ENCODE results near the gene HOXC4.
A peak's percentile ranks its signal among the peaks of the same experiment; 100 is the strongest.

Gene HOXC4

DNA sequence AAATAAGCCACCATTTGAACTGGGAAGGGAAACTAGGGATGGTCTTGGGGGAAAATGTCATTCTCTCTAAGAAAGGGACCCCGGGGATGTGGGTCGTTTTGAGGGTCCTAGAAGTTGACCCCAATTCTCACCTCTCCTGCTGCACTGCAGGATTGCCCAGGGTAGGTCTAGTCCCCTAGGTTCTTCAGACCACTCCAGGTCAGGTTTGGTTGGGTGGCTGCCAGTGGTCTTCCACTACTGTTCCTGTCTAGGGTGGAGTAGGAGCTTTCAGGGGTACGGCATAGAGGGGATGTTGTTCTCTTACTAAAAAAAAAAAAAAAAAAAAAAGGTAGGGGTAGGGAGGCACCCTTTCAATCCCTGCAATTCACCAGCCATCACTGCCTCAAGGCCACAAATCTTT is 37.6 kb upstream of the HOXC4 start:
- no peak for DNase-seq

GRCh38 chr12:54016478-54016964 is 37.1 kb upstream of the HOXC4 start:
- DNase-seq: no peak

DNA sequence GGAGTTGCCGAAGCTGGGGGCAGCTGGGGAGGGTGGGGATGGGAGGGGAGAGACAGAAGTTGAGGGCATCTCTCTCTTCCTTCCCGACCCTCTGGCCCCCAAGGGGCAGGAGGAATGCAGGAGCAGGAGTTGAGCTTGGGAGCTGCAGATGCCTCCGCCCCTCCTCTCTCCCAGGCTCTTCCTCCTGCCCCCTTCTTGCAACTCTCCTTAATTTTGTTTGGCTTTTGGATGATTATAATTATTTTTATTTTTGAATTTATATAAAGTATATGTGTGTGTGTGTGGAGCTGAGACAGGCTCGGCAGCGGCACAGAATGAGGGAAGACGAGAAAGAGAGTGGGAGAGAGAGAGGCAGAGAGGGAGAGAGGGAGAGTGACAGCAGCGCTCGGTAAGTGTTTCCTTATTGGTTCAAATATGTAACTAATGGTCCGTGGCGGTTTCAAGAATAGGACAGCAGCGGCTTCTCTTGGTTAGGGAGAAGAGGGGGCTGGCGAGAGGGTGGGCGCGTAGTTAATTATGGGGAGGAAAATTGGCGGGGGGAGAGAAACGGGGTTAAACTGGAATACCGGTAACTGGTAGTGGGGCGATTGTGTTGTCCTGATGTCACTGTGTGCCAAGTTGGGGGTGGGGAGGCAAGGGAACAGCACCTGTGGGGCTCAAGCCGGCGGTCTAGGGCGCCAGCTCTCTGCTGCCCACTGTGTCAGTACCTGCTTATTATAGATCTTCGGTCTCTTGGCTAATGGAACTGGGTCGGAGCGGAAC is 36.4 kb upstream of the HOXC4 start:
- peak; percentile 68 for DNase-seq

GRCh38 chr12:54017878-54018467 is 35.7 kb upstream of the HOXC4 start:
- peak; percentile 82 for DNase-seq

- DNase-seq: no peak
These were observed 35.1 kb upstream of the HOXC4 start for GRCh38 chr12:54018468-54018984.

GRCh38 chr12:54019091-54019811 is 34.4 kb upstream of the HOXC4 start:
- DNase-seq: no peak

DNA sequence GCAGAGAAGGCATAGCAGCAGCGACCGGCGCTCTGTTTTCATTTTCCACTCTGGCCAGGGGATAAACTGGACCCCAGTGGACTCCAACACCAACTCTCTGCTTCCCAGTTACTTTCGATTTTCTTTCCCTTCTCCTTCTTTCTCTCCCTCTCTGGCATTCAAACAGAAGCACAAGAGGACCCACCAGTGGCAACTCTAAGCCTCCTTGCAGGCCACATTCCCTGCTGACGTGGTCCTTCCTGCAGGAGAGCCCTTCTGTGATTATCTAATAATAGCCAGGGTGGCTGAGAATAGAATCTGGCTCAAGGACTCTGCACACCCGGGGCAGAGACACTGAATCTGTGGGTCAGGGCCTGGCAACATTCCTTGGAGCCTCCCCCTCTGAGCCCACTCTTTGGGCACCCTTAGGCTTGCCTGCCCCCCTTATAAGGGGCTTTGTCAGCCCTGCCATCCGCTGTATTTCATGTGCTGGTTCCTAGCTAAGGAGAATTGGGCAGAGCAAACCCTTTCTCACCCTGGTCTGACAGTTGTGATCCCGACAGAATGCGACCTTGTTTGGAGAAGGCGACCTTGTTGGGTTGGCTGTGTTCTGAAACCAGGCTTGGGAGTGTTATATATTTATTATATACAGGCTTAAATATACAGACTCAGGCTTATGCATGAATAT is 33.6 kb upstream of the HOXC4 start:
- no peak for DNase-seq

GRCh38 chr12:54020591-54021405 is 32.8 kb upstream of the HOXC4 start:
- no peak for DNase-seq

- DNase-seq: no peak
These were observed 32.1 kb upstream of the HOXC4 start for GRCh38 chr12:54021432-54022013.

GRCh38 chr12:54022960-54023884 is 30.4 kb upstream of the HOXC4 start:
- no peak for DNase-seq

DNA sequence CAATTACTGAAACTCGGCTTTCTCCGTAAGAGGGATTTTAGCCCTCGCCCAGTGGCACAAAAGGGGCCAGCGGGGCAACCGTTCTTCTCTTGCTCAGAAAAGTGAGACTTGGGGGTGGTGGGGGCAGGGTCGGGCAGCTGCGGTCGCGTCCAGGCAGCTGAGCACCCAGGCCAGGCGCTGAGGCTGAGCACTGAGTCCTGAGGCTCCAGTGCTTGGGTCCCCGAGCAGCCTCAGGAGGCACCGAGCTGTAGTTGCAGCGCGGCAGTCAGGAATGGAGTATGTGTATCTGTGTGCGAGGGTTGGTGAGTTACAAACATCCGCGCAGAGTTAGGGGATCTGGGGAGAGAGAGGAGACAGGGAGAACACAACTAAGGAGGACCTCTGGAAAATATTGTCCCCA is 29.5 kb upstream of the HOXC4 start:
- no peak for DNase-seq

GRCh38 chr12:54024581-54025305 is 28.9 kb upstream of the HOXC4 start:
- DNase-seq: no peak

DNA sequence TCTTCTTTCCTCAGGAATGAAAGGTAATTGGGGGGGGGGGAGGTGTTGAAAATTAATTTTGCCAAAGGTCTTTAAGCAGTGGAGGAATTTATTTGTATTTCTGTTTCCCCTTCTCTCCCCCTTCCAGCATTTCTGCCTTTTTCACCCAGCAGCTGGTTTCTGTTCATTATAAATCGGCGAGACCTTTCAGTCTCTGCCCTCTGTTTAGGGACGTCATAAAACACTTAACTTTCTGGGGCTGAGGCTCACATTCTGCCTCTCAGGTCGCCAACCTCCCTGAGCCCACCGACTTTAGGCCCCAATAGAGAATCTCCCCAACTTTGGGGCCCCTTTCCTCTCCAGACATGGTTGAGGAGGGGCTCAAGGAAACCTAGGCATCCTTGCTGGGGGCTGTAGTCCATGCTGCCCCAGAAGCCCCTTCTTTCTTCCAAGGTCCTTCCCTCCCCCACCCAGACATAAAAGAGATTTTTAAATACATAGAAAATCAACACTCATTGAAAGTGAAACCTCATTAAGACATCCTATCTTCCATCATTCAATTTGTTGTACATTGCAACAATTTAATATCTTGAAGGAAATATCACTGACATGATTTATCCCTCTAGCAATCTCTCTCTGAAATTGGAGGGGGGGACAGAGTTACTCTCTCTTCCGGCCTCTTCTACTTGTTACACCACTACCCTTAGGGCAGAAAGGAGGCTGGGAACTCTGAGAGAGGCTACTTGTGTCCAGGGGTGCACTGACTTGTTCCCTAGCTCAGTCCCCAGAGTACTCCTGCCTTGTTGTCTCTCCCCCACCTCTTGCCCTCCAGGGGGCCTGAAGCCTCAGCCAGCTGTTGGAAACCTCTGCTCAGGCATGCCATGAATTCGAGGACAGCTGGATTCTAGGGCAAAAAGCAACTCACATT is 27.9 kb upstream of the HOXC4 start:
- DNase-seq: no peak

GRCh38 chr12:54026640-54027441 is 26.8 kb upstream of the HOXC4 start:
- DNase-seq: no peak

DNA sequence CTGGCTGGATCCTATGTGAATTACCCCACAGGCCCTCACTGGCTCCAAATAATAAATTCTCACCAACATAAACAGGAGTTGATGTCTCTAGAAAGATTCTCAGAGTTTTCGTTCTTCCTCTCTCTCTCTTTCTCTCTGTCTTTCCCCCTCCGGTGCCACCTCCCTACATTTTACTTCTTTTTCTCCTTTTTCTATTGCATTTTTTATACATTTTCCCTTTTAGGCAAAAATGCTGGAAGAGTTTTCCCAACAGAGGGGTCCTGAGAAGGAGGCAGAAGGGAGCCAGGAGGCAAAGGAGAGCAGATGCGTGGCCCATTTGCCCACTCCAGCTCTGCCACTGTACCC is 26.2 kb upstream of the HOXC4 start:
- DNase-seq: no peak

DNA sequence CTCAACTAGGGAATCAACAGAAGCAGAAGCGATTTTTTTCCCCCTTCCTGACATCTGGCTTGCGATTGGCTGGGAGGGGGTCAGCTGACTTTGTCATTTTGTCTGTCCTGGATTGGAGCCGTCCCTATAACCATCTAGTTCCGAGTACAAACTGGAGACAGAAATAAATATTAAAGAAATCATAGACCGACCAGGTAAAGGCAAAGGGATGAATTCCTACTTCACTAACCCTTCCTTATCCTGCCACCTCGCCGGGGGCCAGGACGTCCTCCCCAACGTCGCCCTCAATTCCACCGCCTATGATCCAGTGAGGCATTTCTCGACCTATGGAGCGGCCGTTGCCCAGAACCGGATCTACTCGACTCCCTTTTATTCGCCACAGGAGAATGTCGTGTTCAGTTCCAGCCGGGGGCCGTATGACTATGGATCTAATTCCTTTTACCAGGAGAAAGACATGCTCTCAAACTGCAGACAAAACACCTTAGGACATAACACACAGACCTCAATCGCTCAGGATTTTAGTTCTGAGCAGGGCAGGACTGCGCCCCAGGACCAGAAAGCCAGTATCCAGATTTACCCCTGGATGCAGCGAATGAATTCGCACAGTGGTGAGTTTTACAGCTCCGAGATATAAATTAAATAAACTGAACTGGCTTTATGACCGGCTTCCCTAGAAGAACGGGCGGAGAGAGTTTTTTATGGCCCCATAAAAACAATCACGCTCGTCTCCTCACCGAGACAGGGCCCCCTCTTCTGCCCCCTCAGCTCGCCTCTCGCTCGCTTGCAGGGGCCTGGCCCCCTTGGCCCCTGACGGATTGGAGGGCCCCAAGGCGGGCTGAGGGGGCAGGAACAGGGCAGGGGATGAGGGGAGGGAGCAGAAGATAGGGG is 25.1 kb upstream of the HOXC4 start, which contains the start of gene HOXC6:
Gene HOXC6, plus strand, starts transcription at position 127 of the 888 bp plus-strand sequence. Its CDS starts 82 bp downstream, at position 209.
- no peak for DNase-seq

All from NCI-H187 treated with DMSO at 0.1 percent for 48 hours (cell line).